ENCODE measurements around the gene TBCE.
"Not testable (repeated sequence)": the region's sequence is repeated elsewhere in the genome, so short reads cannot be mapped to it uniquely, and the experiment has no call there.

Gene TBCE

DNA sequence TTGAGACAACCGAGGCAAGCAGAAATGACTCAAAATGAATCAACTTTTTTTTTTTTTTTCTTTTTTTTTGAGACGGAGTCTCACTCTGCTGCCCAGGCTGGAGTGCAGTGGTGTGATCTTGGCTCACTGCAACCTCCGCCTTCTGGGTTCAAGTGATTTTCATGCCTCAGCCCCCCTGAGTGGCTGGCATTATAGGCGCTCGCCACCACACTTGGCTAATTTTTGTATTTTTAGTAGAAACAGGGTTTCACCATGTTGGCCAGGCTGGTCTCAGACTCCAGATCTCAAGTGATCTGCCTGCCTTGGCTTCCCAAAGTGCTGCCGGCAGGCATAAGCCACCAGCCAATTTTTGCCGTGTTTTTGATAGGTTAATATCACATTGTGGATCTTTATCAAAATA lies 90.6 kb downstream of the TBCE start:
- DNase-seq: not testable (repeated sequence)

DNA sequence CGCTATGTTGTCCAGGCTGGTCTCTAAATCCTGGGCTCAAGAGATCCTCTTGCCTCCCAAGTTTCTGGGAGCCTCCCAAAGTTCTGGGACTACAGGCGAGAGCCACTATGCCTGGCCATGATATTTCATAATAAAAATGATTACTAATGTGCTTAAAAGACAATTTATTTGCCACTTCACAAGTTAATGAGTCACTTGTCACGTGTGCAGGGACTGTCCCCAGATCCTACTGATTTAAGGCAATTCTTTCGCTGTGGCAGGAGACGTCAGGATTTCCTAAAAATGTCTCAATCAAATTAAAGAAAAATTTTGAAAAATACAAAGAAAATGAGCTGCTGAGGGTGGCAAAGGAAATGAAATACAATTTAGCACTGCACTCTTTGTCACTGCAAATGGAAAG lies 93.5 kb downstream of the TBCE start:
- DNase-seq: peak; percentile 65 to 87 (median 80)

DNA sequence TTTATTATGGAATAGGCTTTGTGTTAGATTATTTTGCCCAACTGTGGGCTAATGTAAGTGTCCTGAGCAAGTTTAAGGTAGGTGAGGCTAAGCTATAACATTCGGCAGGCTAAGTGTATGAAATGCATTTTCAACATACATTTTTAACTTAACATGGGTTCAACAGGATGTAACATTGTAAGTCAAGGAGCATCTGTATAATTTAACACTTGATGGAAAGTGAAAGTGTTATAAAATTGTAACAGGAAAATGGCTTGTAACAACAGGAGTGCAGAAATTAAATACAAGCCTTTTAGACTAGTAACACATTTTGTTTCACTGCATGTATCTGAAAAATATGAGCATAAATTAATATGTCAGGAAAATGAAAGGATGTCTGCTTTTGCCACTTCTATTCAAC lies 94.7 kb downstream of the TBCE start:
- DNase-seq: peak in 1 of 4 experiments; percentile 6

DNA sequence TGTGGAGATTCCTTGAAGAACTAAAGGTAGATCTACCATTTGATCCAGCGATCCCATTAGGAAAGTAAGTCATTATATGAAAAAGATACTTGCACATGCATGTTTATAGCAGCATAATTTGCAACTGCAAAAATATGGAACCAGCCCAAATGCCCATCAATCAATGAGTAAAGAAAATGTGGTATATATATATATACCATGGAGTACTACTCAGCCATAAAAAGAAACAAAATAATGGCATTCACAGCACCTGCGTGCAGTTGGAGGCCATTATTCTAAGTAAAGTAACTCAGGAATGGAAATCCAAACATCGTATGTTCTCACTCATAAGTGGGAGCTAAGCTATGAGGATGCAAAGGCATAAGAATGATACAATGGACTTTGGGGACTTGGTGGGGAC lies 95.6 kb downstream of the TBCE start:
- DNase-seq: not testable (repeated sequence)

DNA sequence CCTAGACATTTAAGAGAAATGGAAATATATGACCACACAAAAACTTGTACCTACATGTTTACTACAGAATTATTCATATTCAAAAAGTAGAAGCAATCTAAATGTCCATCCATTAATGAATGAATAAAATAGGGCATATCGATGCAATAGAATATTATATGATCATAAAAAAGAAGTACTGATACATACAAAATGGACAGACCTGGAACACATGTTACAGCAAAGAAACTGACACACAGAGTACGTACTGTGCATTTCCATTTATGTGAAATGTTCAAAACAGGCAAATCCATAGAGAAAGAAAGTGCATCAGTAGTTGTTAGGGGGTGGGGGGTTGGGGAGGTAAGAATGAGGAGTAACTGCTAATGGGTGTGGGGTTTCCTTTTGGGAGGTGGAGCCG lies 97.8 kb downstream of the TBCE start:
- DNase-seq: no peak

DNA sequence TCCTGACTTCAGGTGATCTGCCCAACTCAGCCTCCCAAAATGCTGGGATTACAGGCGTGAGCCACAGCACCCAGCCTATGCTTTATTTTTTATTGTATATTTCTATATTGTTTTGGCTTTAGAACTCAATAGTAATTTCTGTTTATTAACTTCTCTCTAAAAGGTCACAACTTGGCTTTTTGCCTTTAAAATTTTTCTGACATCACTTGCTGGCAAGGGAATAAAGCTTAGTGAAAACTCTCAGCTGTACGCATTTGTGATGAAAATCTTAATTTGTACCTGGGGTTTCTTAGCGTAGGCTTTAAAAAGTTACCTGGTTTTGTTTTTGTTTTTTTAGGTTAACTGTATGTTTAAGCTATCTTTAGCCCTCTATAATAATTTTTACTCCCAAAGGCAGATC lies 100.8 kb downstream of the TBCE start:
- DNase-seq: no peak

DNA sequence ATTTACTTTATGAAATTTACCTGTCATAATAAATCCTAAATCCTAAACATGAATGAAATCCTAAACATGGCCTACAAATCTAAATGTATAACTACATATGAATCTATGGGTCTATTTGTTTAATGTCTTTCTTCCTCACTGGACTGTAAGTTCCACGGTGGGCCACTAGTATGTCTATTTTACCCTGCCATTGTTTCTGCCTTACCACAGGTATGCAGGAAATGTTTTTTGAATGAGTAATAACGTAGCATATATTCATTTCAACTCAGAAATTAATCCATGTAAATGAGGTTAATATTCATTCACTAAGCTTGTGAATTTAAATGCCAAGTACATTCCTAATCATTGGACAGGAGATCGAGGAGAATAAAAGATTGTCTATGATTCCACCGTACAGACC lies 101.7 kb downstream of the TBCE start:
- DNase-seq: no peak

DNA sequence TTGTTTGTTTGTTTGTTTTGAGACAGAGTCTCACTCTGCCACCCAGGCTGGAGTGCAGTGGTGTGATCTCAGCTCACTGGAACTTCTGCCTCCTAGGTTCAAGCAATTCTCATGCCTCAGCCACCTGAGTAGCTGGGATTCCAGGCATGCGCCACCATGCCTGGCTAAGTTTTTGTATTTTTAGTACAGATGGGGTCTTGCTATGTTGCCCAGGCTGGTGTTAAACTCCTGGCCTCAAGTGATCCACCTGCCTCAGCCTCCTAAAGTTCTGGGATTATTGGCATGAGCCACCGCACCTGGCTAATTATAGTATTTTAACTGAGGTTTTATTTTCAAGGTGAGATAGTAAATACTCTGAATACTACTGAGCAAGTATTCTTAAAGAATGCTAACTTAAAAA lies 102.7 kb downstream of the TBCE start:
- not testable (repeated sequence) for DNase-seq

DNA sequence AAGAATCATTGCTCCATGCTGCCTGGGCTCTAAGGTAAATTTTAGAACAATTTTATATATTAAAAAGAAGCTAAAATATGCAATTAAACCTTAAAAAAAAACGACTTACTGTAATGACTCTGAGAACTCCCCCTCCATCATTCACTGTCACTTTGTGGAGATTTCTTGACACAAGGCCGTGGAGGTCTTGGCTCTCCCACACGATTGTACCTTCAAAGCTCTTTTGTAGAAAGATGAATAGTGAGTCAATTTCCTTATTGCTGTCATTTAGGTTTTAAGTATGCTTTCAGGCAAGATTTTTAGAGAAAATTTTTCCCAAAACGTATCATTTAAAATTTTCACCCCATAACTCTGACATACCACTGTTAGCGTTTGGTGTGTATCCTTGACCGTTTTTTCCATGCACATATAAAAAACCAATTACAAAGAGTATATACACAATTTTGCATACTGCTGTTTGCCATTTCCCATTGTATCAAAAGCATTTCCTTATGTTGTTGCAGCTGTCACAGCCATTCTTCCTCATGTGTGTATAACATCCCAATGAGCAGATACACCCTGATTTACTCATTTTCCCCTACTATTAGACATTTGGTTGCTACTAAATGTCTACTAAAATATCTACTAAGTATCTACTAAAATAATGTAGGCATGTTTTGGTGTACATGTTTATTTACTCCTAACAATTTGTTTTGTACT lies 103.7 kb downstream of the TBCE start:
- DNase-seq: no peak

DNA sequence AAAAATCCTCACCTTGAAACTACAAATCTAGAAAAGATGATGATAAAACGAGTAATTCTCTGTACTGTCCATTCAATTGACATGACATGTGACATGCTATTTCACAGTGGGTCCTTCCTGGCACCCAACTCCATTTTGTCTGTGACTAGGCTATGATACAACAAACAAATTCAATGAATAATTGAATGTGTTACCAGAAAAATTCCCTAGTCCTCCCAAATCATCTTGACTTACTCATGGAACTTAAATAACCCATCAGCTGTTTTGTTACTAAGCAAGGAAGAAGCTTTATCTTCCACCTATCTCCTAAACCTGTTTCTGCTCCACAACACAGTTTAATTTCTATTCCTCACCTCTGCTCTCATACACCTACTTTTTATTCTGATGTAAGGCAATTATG lies 106.6 kb downstream of the TBCE start:
- DNase-seq: no peak

DNA sequence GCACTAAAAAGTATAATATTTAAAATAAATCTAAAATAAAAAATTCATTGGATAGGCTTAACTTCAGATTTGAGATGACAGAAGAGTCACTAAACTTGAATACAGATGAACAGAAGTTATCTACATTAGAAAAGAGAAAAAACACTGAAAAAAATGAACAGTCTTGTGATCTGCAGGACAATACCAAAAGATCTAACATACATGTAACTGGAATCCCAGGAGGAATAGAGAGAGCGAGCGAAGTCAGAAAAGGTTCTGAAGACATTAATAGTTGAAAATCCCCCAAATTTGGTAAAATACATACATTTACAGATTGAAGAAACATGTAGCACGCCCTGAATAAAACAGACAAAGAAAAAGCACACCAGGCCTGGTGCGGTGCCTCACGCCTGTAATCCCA lies 115.9 kb downstream of the TBCE start:
- no peak for DNase-seq

DNA sequence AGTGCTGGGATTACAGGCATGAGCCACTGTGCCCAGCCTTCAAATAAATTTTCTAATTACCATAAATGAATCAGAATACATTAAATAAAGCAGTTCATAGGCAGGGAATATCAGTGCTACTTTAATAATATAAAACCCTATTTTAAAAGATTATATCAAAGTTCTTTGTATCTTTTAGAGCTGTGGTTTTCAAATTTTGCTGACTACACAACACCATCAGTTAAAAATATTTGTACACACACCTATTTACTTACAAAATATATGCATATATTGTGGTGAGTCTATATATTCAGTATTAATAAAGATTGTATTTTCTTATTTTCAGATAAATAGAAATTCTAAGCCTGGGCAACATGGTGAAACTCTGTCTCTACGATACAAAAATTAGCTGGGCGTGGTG lies 118.3 kb downstream of the TBCE start:
- DNase-seq: no peak

DNA sequence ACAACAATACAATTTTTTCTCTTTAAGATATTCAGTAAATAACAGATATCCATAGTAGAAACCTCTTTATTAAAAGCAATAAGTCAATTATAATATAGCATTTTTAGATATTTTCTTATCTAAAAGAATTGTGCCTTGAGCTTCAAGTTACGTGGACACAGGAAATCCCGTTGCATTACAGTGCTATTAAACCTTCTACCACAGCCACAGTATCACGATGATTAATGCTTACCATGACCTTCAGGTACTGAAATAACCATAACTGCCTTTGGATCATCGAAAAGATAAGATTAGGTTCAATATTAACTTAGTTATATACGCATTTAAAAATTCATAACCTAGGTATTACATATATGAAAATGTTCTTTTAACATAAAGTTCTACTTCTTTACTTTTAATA lies 119.1 kb downstream of the TBCE start:
- DNase-seq: no peak

DNA sequence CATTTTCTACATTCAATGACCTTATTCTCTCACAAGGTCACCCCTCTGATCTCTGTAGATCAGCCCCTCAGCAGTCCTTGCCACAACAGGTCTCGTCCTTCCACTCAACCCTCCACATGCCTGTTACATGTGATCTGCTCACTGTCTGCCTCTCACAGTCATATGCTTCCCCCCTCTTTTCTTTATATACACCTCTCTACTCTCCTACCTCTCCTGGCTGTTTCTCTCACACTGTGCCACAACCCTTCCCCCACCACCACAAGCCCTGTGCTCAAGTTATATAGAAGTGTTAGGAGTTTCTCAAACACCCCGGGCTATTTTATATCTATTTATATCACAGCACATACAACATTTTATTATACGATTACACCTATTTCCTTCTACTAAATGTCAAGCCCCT lies 124.4 kb downstream of the TBCE start:
- DNase-seq: no peak

DNA sequence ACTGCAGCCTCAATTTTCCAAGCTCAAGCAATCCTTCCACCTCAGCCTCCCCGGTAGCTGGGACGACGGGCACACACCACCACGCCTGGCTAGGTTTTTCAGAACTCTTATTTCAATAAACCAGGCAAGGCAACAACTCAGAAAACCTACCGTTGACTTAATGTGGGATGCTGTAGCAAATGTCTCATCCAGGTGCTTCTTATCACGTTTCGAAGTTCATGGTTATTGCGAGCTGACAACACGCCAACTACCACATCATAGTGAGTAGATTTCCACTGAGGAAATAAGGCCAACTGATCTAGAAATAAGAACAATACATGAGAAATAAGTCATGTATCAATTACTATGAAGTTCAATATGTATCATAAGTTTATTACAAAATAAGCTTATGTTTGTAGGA lies 127.3 kb downstream of the TBCE start:
- no peak for DNase-seq

DNA sequence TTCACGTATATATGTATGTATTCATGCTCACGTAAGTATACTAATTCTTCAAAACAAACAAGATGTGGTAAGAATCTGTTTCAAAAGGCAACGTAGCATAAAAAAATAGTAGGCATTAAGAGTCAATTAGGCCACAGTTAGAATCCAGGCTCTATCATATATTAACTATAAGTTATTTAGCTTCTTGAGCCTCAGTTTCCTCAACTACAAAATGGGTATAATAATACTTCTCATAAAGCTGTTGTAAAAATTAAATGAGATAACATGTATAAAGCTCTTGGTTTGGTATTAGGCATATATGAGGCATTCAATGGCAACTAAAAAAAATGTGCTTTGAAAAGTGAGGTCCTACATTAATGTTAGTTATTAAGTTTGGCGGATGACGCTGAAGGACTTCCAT lies 127.8 kb downstream of the TBCE start:
- DNase-seq: no peak

DNA sequence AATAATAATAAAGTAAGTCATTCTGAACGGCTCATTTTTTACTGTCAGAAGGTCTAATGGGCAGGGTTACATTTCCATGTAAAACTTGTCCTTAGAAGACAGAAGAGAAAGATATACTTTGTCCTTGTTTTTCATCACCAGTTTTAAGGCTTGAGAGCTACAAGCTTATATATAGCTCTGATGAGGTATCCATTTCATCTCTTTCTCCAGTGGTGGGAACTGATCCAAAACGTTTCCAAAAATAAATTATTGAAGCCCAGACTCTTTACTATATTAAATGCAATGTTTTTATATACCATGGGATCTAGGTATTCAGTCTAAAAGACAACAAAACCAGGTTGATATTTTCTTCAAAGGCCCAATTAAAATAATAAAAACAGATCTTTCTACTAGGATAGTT lies 128.3 kb downstream of the TBCE start:
- no peak for DNase-seq

DNA sequence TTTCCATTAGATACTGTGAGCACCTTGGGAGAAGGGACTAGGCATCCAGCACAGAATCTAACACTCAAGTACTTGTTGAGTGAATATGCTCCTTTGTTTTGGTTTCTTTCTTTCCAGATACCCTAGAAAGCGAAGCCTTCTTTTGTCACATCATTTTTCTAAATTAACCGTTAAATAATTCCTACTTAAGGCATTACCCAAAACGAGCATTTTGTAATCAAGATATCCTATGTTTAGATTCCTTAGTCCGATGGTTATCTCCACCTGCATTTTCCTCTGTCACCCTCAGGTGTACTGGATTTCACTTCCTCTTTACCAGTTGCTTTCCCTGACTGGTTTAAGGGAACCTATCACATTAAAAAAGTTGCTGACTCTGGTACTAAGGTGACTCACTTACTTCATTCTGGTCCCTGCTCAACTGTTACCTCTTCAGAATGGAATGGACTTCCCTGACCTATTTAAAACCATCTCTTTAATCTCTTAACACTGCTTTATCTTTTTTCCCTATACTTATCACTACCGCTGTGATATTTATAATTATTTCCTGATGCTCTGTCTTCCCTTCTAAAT lies 133.8 kb downstream of the TBCE start:
- DNase-seq: no peak

Measured in suppressor macrophage (primary cell).